ENCODE data around the gene KCTD13. TPM values are rescaled to one million over a fixed set of nuclear protein-coding genes. Genes with fewer than 3 reads are reported as not detected.

Gene KCTD13
- total and polyA plus RNA-seq, 4 donors, result 2.7 to 13.1 (median 3.7) TPM

DNA sequence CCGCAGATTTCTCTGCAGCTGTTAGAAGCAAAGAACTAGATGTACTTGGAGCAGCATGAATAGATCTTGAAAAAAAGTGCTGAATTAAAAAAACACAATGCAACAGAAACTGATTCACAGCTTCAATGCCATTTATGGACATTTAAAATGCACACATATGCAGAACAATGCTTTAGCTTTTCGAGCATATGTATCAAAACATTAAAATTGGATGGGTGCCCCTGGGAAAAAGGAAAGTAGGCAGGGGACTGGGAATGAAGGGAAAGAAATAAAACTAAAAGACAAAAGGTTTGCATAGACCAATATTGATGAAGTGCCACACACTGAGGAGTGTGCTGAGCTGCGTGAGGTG, 5.0 kb downstream of the KCTD13 start:
- Histone ChIP-seq H3K27ac (ENCODE audit: low read depth in 1 of 2, low read length in 2 of 2) (no peak overlapping the region), H3K4me1 (ENCODE audit: control insufficient read depth in 4 of 4, insufficient read depth in 4 of 4, low read length in 3 of 4) (peaks cover 4 to 9% (median 7%) of the 10 kb centered on the region in 4 donors), H3K4me3 (ENCODE audit: low read depth in 1 of 3, low read length in 3 of 3) (no peak overlapping the region), H3K9me3 (ENCODE audit: control insufficient read depth in 4 of 4, low read length in 3 of 4) (no peaks in the 10 kb centered on the region), H3K36me3 (ENCODE audit: control insufficient read depth in 4 of 4, insufficient read depth in 3 of 4, low read depth in 1 of 4, low read length in 3 of 4) (peaks cover 6 to 23% (median 15%) of the 10 kb centered on the region in 4 donors), H3K9ac (ENCODE audit: low read depth in 1 of 2, low read length in 2 of 2) (no peak overlapping the region), H3K27me3 (ENCODE audit: control insufficient read depth in 4 of 4, insufficient read depth in 4 of 4, low read length in 3 of 4) (no peaks in the 10 kb centered on the region)
- no peak for DNase-seq (ENCODE audit: low spot score)
- TF ChIP-seq SP1 (IDR thresholded peaks at IDR 0.05) (no peak), HNF4G (IDR thresholded peaks at IDR 0.05) (no peak), HNF4A (conservative IDR thresholded peaks at IDR 0.05) (no peak), FOXA1 (IDR thresholded peaks at IDR 0.05) (no peak), GABPA (IDR thresholded peaks at IDR 0.05 in 1 of 2, conservative IDR thresholded peaks at IDR 0.05 in 1 of 2) (no peak), FOXA2 (IDR thresholded peaks at IDR 0.05) (no peak), NR2F2 (IDR thresholded peaks at IDR 0.05) (no peak), JUND (IDR thresholded peaks at IDR 0.05) (no peak), RAD21 (IDR thresholded peaks at IDR 0.05) (no peak), RXRA (IDR thresholded peaks at IDR 0.05) (no peak), YY1 (IDR thresholded peaks at IDR 0.05) (no peak), TAF1 (conservative IDR thresholded peaks at IDR 0.05) (no peak)
- TF ChIP-seq, protein P1, sequence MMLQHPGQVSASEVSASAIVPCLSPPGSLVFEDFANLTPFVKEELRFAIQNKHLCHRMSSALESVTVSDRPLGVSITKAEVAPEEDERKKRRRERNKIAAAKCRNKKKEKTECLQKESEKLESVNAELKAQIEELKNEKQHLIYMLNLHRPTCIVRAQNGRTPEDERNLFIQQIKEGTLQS (IDR thresholded peaks at IDR 0.05), result no peak
- TF ChIP-seq, protein P2, sequence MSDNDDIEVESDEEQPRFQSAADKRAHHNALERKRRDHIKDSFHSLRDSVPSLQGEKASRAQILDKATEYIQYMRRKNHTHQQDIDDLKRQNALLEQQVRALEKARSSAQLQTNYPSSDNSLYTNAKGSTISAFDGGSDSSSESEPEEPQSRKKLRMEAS (IDR thresholded peaks at IDR 0.05), result no peak
- TF ChIP-seq, protein P3, sequence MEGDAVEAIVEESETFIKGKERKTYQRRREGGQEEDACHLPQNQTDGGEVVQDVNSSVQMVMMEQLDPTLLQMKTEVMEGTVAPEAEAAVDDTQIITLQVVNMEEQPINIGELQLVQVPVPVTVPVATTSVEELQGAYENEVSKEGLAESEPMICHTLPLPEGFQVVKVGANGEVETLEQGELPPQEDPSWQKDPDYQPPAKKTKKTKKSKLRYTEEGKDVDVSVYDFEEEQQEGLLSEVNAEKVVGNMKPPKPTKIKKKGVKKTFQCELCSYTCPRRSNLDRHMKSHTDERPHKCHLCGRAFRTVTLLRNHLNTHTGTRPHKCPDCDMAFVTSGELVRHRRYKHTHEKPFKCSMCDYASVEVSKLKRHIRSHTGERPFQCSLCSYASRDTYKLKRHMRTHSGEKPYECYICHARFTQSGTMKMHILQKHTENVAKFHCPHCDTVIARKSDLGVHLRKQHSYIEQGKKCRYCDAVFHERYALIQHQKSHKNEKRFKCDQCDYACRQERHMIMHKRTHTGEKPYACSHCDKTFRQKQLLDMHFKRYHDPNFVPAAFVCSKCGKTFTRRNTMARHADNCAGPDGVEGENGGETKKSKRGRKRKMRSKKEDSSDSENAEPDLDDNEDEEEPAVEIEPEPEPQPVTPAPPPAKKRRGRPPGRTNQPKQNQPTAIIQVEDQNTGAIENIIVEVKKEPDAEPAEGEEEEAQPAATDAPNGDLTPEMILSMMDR (IDR thresholded peaks at IDR 0.05; ENCODE audit: low read depth, low read length, missing input control), result no peak
- TF ChIP-seq, protein P4, sequence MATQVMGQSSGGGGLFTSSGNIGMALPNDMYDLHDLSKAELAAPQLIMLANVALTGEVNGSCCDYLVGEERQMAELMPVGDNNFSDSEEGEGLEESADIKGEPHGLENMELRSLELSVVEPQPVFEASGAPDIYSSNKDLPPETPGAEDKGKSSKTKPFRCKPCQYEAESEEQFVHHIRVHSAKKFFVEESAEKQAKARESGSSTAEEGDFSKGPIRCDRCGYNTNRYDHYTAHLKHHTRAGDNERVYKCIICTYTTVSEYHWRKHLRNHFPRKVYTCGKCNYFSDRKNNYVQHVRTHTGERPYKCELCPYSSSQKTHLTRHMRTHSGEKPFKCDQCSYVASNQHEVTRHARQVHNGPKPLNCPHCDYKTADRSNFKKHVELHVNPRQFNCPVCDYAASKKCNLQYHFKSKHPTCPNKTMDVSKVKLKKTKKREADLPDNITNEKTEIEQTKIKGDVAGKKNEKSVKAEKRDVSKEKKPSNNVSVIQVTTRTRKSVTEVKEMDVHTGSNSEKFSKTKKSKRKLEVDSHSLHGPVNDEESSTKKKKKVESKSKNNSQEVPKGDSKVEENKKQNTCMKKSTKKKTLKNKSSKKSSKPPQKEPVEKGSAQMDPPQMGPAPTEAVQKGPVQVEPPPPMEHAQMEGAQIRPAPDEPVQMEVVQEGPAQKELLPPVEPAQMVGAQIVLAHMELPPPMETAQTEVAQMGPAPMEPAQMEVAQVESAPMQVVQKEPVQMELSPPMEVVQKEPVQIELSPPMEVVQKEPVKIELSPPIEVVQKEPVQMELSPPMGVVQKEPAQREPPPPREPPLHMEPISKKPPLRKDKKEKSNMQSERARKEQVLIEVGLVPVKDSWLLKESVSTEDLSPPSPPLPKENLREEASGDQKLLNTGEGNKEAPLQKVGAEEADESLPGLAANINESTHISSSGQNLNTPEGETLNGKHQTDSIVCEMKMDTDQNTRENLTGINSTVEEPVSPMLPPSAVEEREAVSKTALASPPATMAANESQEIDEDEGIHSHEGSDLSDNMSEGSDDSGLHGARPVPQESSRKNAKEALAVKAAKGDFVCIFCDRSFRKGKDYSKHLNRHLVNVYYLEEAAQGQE (IDR thresholded peaks at IDR 0.05), result no peak
- TF ChIP-seq, protein P5, sequence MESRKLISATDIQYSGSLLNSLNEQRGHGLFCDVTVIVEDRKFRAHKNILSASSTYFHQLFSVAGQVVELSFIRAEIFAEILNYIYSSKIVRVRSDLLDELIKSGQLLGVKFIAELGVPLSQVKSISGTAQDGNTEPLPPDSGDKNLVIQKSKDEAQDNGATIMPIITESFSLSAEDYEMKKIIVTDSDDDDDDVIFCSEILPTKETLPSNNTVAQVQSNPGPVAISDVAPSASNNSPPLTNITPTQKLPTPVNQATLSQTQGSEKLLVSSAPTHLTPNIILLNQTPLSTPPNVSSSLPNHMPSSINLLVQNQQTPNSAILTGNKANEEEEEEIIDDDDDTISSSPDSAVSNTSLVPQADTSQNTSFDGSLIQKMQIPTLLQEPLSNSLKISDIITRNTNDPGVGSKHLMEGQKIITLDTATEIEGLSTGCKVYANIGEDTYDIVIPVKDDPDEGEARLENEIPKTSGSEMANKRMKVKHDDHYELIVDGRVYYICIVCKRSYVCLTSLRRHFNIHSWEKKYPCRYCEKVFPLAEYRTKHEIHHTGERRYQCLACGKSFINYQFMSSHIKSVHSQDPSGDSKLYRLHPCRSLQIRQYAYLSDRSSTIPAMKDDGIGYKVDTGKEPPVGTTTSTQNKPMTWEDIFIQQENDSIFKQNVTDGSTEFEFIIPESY (IDR thresholded peaks at IDR 0.05), result no peak
- 96% methylated on average over 3 of the region's 3 CpGs for WGBS
